KMS-11 (cell line): ENCODE measurements around the gene GUCA1A.

Experiments used
- H2AFZ ChIP-seq: fragments of 200-600 bp; sonication (generic); 2 replicates; pipeline ENCODE4 v1.6.1; 2016; ENCODE audit warnings: antibody characterized with exemption, mixed run types, low read depth
- H3K27ac ChIP-seq: fragments of 200-600 bp; sonication (generic); 2 replicates; pipeline ENCODE4 v1.6.1; 2016; ENCODE audit warnings: mild to moderate bottlenecking, mixed run types
- H3K27me3 ChIP-seq: fragments of 200-600 bp; sonication (generic); 2 replicates; pipeline ENCODE4 v1.6.1; 2017; ENCODE audit warnings: mild to moderate bottlenecking, low read depth, mixed run types, moderate library complexity; ENCODE audit not compliant: insufficient read depth
- H3K36me3 ChIP-seq: fragments of 200-600 bp; sonication (generic); 2 replicates; pipeline ENCODE4 v1.6.1; 2017; ENCODE audit warnings: mild to moderate bottlenecking, mixed run types; ENCODE audit not compliant: insufficient read depth
- H3K4me1 ChIP-seq: fragments of 200-600 bp; sonication (generic); 2 replicates; pipeline ENCODE4 v1.6.1; 2016; ENCODE audit warnings: mild to moderate bottlenecking, low read depth, mixed run types; ENCODE audit not compliant: poor library complexity, severe bottlenecking
- H3K4me2 ChIP-seq: fragments of 200-600 bp; sonication (generic); 2 replicates; pipeline ENCODE4 v1.7.0; 2016; ENCODE audit warnings: mild to moderate bottlenecking, mixed run types
- H3K4me3 ChIP-seq: fragments of 200-600 bp; sonication (generic); IDR thresholded peaks from 2 replicates; pipeline ENCODE4 v1.6.1; 2017; ENCODE audit warnings: low read depth, low read length, mixed read lengths; ENCODE audit not compliant: insufficient read depth
- H3K79me2 ChIP-seq: fragments of 200-600 bp; sonication (generic); 2 replicates; pipeline ENCODE4 v1.6.1; 2016; ENCODE audit warnings: low read depth, mixed run types; ENCODE audit not compliant: insufficient read depth
- H3K9ac ChIP-seq: fragments of 200-600 bp; sonication (generic); 2 replicates; pipeline ENCODE4 v1.6.1; 2016; ENCODE audit warnings: mild to moderate bottlenecking, mixed run types
- H4K20me1 ChIP-seq: fragments of 200-600 bp; sonication (generic); 2 replicates; pipeline ENCODE4 v1.6.1; 2016; ENCODE audit warnings: mild to moderate bottlenecking, mixed run types; ENCODE audit not compliant: insufficient read depth
- TF ChIP-seq, protein P1 (sequence below): fragments of 200-600 bp; sonication (generic); conservative IDR thresholded peaks from 2 replicates; pipeline ENCODE4 v1.6.1; 2017; ENCODE audit warnings: low read depth, mild to moderate bottlenecking, antibody characterized with exemption, low read length, moderate library complexity, mixed read lengths

GUCA1A gene

GRCh38 chr6:42140756-42141602 is 32.2 kb upstream of the GUCA1A start:
- TF ChIP-seq, protein P1, sequence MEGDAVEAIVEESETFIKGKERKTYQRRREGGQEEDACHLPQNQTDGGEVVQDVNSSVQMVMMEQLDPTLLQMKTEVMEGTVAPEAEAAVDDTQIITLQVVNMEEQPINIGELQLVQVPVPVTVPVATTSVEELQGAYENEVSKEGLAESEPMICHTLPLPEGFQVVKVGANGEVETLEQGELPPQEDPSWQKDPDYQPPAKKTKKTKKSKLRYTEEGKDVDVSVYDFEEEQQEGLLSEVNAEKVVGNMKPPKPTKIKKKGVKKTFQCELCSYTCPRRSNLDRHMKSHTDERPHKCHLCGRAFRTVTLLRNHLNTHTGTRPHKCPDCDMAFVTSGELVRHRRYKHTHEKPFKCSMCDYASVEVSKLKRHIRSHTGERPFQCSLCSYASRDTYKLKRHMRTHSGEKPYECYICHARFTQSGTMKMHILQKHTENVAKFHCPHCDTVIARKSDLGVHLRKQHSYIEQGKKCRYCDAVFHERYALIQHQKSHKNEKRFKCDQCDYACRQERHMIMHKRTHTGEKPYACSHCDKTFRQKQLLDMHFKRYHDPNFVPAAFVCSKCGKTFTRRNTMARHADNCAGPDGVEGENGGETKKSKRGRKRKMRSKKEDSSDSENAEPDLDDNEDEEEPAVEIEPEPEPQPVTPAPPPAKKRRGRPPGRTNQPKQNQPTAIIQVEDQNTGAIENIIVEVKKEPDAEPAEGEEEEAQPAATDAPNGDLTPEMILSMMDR: no peak
- no peaks in the 10 kb centered on the region for H3K27me3 ChIP-seq
- no peak overlapping the region for H3K4me2 ChIP-seq
- no peaks in the 10 kb centered on the region for H4K20me1 ChIP-seq
- no peak overlapping the region for H3K4me3 ChIP-seq
- no peaks in the 10 kb centered on the region for H3K4me1 ChIP-seq
- H3K27ac ChIP-seq: no peak overlapping the region
- no peaks in the 10 kb centered on the region for H3K79me2 ChIP-seq
- H3K9ac ChIP-seq: no peak overlapping the region
- no peaks in the 10 kb centered on the region for H3K36me3 ChIP-seq
- H2AFZ ChIP-seq: no peak overlapping the region

DNA sequence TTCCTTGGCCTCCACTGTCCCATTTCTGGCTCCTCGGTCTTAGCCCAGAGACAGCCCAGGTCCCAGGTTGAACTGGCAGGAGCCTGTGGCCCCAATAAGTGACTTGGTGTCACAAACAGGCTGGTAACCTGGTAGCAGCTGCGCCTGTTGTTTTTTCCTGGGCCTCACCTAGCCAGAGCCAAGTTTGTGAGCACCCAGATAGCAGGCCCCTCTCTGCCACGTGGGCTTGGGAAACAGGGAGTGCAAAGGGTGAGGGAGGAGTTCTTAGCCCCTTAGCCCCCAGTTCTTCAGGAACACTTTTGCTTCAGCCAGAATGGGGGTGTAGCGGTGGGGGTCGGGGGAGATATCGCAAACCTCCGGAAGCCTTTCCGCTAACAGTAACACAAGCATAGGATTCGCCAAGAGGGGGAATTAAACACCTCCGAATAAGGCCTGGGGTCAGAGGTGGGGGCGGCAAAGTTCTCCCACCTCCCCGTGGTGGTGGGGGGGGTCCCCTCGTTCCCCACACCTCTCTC is 31.5 kb upstream of the GUCA1A start:
- no peaks in the 10 kb centered on the region for H3K79me2 ChIP-seq
- TF ChIP-seq, protein P1: no peak
- no peak overlapping the region for H3K4me3 ChIP-seq
- H3K9ac ChIP-seq: no peak overlapping the region
- no peaks in the 10 kb centered on the region for H3K27me3 ChIP-seq
- no peaks in the 10 kb centered on the region for H3K4me1 ChIP-seq
- H2AFZ ChIP-seq: no peak overlapping the region
- no peak overlapping the region for H3K4me2 ChIP-seq
- no peaks in the 10 kb centered on the region for H3K36me3 ChIP-seq
- no peaks in the 10 kb centered on the region for H4K20me1 ChIP-seq
- no peak overlapping the region for H3K27ac ChIP-seq

DNA sequence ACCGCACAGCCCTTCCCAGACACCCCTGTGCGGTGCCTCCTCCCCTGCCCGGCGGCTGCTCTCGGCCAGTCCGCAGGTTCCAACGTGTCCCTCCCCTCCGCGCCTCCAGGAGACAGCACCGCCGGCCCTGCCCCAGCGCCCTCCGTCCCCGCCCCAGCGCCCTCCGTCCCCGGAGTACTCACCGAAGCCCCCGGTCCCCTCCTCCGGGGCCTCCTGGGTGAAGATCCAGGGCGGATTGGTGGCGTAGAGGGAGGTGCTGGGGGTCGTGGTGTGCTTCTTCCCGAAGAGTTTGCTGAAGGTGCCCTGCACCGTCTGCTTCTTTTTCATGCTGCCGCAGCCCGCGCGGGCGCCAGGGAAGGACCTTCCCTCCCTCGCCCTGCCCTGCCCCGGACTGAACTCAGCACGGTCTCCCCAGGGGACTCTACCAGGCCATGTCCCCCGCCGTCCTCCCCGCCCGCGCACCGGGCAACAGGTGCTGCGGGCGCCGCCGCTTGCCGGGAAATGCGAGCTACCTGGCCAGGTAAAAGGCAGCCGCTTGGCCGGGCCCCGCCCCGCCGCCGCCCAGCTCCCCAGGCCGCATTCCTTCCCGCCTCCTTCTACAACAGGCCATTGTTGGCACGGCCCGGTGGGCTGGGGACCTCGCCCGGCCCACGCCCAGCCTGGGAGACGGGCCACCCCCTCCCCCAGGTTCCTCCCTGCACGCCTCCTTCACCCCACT is 30.9 kb upstream of the GUCA1A start, which contains the start of gene C6orf132:
TSS of gene C6orf132 (minus strand) at position 503 of the 718 bp plus-strand sequence. CDS start at position 327, 176 bp downstream.
- Histone ChIP-seq H2AFZ (no peak within 1 kb of the TSS), H3K4me3 (no peak within 1 kb of the TSS), H3K79me2 (no peaks in the 10 kb centered on the region), H3K27me3 (no peaks in the 10 kb centered on the region), H3K4me2 (no peak within 1 kb of the TSS), H3K27ac (no peak within 1 kb of the TSS), H3K9ac (no peak within 1 kb of the TSS), H4K20me1 (no peaks in the 10 kb centered on the region), H3K36me3 (no peaks in the 10 kb centered on the region), H3K4me1 (no peaks in the 10 kb centered on the region)
- TF ChIP-seq, protein P1: no peak

DNA sequence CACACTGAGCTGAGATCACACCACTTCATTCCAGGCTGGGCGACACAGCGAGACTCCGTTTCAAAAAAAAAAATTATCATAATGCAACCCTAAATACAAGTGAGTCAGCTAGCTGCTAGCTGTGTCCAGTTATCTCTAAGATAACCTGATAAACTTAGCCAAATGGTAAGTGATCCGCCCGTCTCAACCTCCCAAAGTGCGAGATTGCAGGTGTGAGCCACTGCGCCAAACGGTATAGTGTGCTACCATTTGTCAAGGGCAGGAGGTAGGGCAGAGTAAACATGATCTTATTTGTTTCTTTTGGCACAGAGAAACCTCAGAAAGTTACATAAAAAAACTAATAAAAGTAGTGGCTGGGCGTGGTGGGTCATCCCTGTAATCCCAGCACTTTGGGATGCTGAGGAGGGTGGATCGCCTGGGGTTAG is 26.0 kb upstream of the GUCA1A start:
- Histone ChIP-seq H3K27ac (no peak overlapping the region), H3K27me3 (no peaks in the 10 kb centered on the region), H4K20me1 (no peaks in the 10 kb centered on the region), H3K36me3 (no peaks in the 10 kb centered on the region), H3K4me2 (no peak overlapping the region), H3K79me2 (no peaks in the 10 kb centered on the region), H3K4me1 (no peaks in the 10 kb centered on the region), H3K4me3 (no peak overlapping the region), H2AFZ (no peak overlapping the region), H3K9ac (no peak overlapping the region)
- TF ChIP-seq, protein P1: no peak
